Neural progenitor cell (in vitro differentiated cells): ENCODE measurements around the gene PLEKHO1. TPM values are rescaled to one million over a fixed set of nuclear protein-coding genes. Genes with fewer than 3 reads are reported as not detected.
A peak's percentile ranks its signal among the peaks of the same experiment; 100 is the strongest.

Experiments
- DNase-seq: peaks from one replicate; pipeline ENCODE4 v3.0.0-alpha.2; 2016; ENCODE audit warnings: low spot score
- H2AFZ ChIP-seq: fragments of 200-600 bp; sonication (generic); replicated peaks from 2 replicates; pipeline ENCODE4 v1.6.1; 2016; ENCODE audit warnings: antibody characterized with exemption
- H3F3A ChIP-seq: fragments of 200-600 bp; sonication (generic); 2 replicates; pipeline ENCODE4 v1.6.1; 2016; ENCODE audit warnings: antibody characterized with exemption, low read depth
- H3K27ac ChIP-seq: fragments of 200-600 bp; sonication (generic); 2 replicates; pipeline ENCODE4 v1.5.1; 2016; ENCODE audit warnings: mild to moderate bottlenecking
- H3K27me3 ChIP-seq: fragments of 200-600 bp; sonication (generic); 2 replicates; pipeline ENCODE4 v1.6.1; 2016; ENCODE audit warnings: mild to moderate bottlenecking, moderate library complexity
- H3K36me3 ChIP-seq: fragments of 200-600 bp; sonication (generic); 2 replicates; pipeline ENCODE4 v1.5.1; 2016
- H3K4me1 ChIP-seq: fragments of 200-600 bp; sonication (generic); 2 replicates; pipeline ENCODE4 v1.6.1; 2016; ENCODE audit warnings: mixed run types
- H3K4me2 ChIP-seq: fragments of 200-600 bp; sonication (generic); 2 replicates; pipeline ENCODE4 v1.6.1; 2016
- H3K4me3 ChIP-seq: fragments of 200-600 bp; sonication (generic); 2 replicates; pipeline ENCODE4 v1.5.1; 2016
- H3K79me2 ChIP-seq: fragments of 200-600 bp; sonication (generic); 2 replicates; pipeline ENCODE4 v1.6.1; 2016; ENCODE audit warnings: low read depth
- H3K9ac ChIP-seq: fragments of 200-600 bp; sonication (generic); 2 replicates; pipeline ENCODE4 v1.6.1; 2016
- H3K9me3 ChIP-seq: fragments of 200-600 bp; sonication (generic); 2 replicates; pipeline ENCODE4 v1.5.1; 2016; ENCODE audit warnings: low read depth
- H4K20me1 ChIP-seq: fragments of 200-600 bp; sonication (generic); 2 replicates; pipeline ENCODE4 v1.6.1; 2016; ENCODE audit warnings: low read depth
- H3K27ac Mint-ChIP-seq: 3 replicates; pipeline ENCODE4 v1.8.0; 2021; ENCODE audit warnings: mixed read lengths
- H3K27me3 Mint-ChIP-seq: 2 replicates; pipeline ENCODE4 v1.8.0; 2022; ENCODE audit warnings: low read depth, mild to moderate bottlenecking, inconsistent platforms, moderate library complexity, mixed read lengths; ENCODE audit not compliant: insufficient read depth
- H3K36me3 Mint-ChIP-seq: 3 replicates; pipeline ENCODE4 v1.8.0; 2021; ENCODE audit warnings: mixed read lengths
- H3K4me1 Mint-ChIP-seq: 3 replicates; pipeline ENCODE4 v1.8.0; 2021; ENCODE audit warnings: mixed read lengths
- H3K4me3 Mint-ChIP-seq: 3 replicates; pipeline ENCODE4 v1.8.0; 2021; ENCODE audit warnings: mild to moderate bottlenecking, moderate library complexity, mixed read lengths
- H3K9me3 Mint-ChIP-seq: 3 replicates; pipeline ENCODE4 v1.8.0; 2020; ENCODE audit warnings: mixed read lengths
- CTCF ChIP-seq: fragments of 200-600 bp; sonication (generic); IDR thresholded peaks from 2 replicates; pipeline ENCODE4 v1.5.1; 2017; ENCODE audit warnings: antibody characterized with exemption, mild to moderate bottlenecking
- EZH2 ChIP-seq: fragments of 200-600 bp; sonication (generic); IDR thresholded peaks from 2 replicates; pipeline ENCODE4 v1.6.1; 2017; ENCODE audit warnings: antibody characterized with exemption, mild to moderate bottlenecking, moderate library complexity
- EZH2phosphoT487 ChIP-seq: fragments of 200-600 bp; sonication (generic); IDR thresholded peaks from 2 replicates; pipeline ENCODE4 v1.6.1; 2017; ENCODE audit warnings: antibody characterized with exemption
- total RNA-seq: library from RNA; depleted of rRNA; stranded (reverse); fragments of >200 nt; gene quantifications from 2 replicates; pipeline ENCODE4 v1.2.3, GENCODE V29; 2015; ENCODE audit warnings: low replicate concordance

The PLEKHO1 gene
- total RNA-seq: 39.3 and 43.3 TPM in 2 replicates

DNA sequence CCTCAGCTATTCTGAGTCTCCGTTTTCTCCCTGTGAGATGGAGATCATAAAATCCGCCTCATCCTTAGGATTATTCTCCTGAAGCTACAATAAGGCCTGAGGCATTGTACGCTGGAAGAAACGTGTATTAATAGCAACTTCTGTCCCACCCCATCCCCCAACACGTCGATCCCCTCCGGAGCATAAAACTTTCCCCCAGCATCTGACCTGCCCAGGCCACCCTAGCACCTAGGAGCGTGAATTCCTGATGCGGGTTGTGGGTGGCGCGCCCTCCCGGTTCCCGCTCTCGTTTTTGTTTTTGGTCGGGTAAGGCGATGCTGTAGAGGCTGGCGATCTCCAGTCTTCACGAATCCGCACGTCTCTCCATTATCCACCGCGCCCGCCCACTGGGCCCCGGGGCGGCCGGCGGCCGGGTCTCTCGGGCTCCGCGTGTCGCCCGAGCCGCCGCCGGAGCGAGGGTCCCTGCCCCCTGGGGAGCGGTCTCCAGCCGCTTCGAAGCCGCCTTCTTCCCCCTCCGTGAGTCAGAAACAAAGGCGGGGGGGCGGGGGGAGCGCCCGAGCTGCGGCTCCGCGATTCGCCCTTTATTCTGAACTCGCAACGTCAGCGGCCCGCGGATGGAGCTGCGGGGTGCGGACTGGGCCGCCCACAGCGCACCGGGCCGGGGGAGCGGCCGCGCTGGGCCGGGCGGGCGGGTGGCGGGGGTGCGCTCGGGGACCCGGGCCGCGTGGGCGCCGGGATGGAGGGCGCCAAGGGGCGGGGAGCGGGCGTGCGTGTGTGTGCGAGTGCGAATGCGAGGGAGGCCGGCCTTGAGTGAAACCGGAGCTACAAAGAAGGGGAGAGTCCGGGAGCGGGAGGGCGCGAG is at the start of gene PLEKHO1:
TSS of gene PLEKHO1 (plus strand) at position 646 of the 862 bp plus-strand sequence. CDS start 342 bp downstream, outside the sequence.
- Histone ChIP-seq H3F3A (peaks cover 21% of the 10 kb centered on the region), H3K4me3 (peak within 1 kb of the TSS; percentile 95), H4K20me1 (peaks cover 36% of the 10 kb centered on the region), H3K4me2 (peak within 1 kb of the TSS; percentile 98), H3K9me3 (no peaks in the 10 kb centered on the region), H3K27ac (no peak within 1 kb of the TSS), H3K79me2 (peaks cover 48% of the 10 kb centered on the region), H3K9ac (peak within 1 kb of the TSS; percentile 83), H2AFZ (peak within 1 kb of the TSS; percentile 83), H3K27me3 (no peaks in the 10 kb centered on the region), H3K4me1 (peaks cover 21% of the 10 kb centered on the region), H3K36me3 (no peaks in the 10 kb centered on the region)
- Mint-ChIP-seq H3K27ac (peak within 1 kb of the TSS; percentile 99), H3K9me3 (no peaks in the 10 kb centered on the region), H3K4me1 (peaks cover 44% of the 10 kb centered on the region), H3K36me3 (peaks cover 21% of the 10 kb centered on the region), H3K4me3 (peak within 1 kb of the TSS; percentile 98), H3K27me3 (peaks cover 11% of the 10 kb centered on the region)
- peak; percentile 76 for DNase-seq
- TF ChIP-seq CTCF (no peak), EZH2phosphoT487 (no peak), EZH2 (peak; percentile 30)

GRCh38 chr1:150102986-150103385 is 46.7 kb upstream of the PLEKHO1 start:
- Histone ChIP-seq H3K36me3 (peaks cover 5% of the 10 kb centered on the region), H2AFZ (no peak overlapping the region), H3K9me3 (no peaks in the 10 kb centered on the region), H3K4me2 (no peak overlapping the region), H4K20me1 (no peaks in the 10 kb centered on the region), H3K9ac (no peak overlapping the region), H3F3A (no peaks in the 10 kb centered on the region), H3K27ac (no peak overlapping the region), H3K79me2 (no peaks in the 10 kb centered on the region), H3K4me3 (no peak overlapping the region), H3K4me1 (no peaks in the 10 kb centered on the region), H3K27me3 (no peaks in the 10 kb centered on the region)
- H3K36me3 Mint-ChIP-seq: peaks cover 29% of the 10 kb centered on the region
- DNase-seq: no peak
- H3K4me3 Mint-ChIP-seq: no peak overlapping the region
- H3K27ac Mint-ChIP-seq: peak overlapping the region; percentile 57
- peaks cover 8% of the 10 kb centered on the region for H3K4me1 Mint-ChIP-seq
- peaks cover 9% of the 10 kb centered on the region for H3K9me3 Mint-ChIP-seq
- peaks cover 2% of the 10 kb centered on the region for H3K27me3 Mint-ChIP-seq
- TF ChIP-seq EZH2 (no peak), EZH2phosphoT487 (no peak), CTCF (no peak)

DNA sequence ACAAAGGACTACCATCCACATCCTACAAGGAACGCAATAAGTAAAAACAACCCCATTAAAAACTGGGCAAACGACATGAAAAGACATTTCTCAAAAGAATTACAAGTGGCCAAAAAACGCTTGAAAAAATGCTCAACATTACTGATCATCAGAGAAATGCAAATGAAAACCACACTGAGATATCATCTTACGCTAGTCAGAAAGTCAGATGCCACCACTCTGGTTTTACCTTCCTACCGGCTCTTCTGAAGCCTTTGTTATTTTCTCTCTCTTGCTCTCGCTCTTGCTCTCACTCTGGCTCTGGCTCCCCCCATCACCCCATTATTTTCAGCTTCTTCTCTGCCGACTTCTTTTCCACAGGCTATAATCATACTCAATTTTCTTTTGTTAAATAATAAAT is 43.4 kb upstream of the PLEKHO1 start:
- no peaks in the 10 kb centered on the region for H3K27me3 Mint-ChIP-seq
- H3K9ac ChIP-seq: no peak overlapping the region
- peaks cover 5% of the 10 kb centered on the region for H3K36me3 ChIP-seq
- no peak overlapping the region for H3K27ac Mint-ChIP-seq
- H3K4me1 ChIP-seq: no peaks in the 10 kb centered on the region
- H3K4me3 ChIP-seq: no peak overlapping the region
- TF ChIP-seq EZH2: no peak
- TF ChIP-seq CTCF: no peak
- no peaks in the 10 kb centered on the region for H4K20me1 ChIP-seq
- H3K9me3 Mint-ChIP-seq: peaks cover 5% of the 10 kb centered on the region
- no peaks in the 10 kb centered on the region for H3K27me3 ChIP-seq
- peaks cover 8% of the 10 kb centered on the region for H3K4me1 Mint-ChIP-seq
- H3K36me3 Mint-ChIP-seq: peaks cover 22% of the 10 kb centered on the region
- H3K4me2 ChIP-seq: no peak overlapping the region
- no peaks in the 10 kb centered on the region for H3K79me2 ChIP-seq
- H3K4me3 Mint-ChIP-seq: no peak overlapping the region
- no peaks in the 10 kb centered on the region for H3F3A ChIP-seq
- H2AFZ ChIP-seq: no peak overlapping the region
- no peak overlapping the region for H3K27ac ChIP-seq
- DNase-seq: no peak
- H3K9me3 ChIP-seq: no peaks in the 10 kb centered on the region
